ENCODE data around the gene LRRC8C.
"Not testable (repeated sequence)": the region's sequence is repeated elsewhere in the genome, so short reads cannot be mapped to it uniquely, and the experiment has no call there.

Gene LRRC8C

DNA sequence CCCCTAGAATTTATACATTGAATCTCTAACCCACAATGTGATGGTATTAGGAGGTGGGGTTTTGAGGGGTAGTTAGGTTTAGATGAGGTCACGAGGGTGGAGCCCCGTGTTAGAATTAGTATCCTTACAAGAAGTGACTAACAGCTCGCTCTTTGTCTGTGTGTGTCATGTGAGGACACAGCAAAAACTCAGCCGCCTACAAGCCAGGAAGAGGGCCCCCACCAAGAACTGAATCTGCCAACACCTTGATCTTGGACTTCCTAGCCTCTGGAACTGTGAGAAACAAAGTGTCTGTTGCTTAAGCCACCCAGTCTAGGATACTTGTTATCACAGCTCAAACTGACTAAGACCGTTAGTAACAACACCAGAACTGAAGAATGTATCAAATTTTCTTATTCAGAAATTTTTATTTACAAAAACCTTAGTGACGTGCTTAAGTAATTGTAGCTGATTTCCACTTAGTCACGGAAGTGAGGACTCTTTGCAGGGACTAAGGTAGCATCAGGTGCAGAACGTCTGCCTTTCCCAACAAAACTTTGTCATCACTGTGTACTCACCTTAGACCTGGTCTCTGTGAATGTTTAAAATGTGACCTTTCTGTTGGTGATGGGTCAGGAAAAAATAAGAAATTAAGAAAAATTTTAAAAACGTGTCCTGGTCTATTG lies 24.5 kb upstream of the LRRC8C start:
- DNase-seq, result no peak

DNA sequence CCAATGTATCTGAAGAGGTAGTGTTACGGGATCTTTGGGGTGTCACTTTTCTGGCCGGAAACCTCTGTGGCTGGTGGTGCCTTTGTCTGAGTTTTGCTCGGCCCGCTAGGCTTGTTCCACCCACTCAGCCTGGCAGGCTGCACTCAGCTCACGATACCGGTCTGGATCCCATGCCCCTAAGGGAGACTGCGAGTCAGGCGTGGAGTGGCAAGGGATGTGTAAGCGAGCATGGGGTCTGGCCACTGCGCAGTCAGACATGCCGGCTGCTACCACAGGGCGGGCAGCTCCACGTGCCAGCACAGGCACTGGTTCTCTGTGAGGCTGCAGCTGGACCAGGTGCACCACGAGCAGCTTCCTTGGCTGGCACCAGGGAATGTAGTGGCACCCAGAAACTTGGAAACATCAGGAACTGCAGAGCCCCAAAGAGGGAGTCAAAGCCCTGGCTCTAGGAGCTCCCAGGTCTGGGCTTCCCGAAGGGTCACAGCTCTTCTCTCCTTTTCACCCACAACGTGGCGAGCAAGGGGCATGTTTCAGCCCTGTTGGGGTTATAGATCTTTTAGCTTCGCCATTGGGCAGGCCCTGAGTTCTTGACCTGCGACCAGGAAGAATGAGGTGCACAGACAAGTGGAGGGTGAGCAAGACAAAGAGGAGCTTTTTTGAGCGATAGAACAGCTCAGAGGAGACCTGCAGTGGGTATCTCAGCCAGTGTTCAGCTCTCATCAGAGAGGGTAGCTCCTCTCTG lies 23.8 kb upstream of the LRRC8C start:
- DNase-seq, result no peak

DNA sequence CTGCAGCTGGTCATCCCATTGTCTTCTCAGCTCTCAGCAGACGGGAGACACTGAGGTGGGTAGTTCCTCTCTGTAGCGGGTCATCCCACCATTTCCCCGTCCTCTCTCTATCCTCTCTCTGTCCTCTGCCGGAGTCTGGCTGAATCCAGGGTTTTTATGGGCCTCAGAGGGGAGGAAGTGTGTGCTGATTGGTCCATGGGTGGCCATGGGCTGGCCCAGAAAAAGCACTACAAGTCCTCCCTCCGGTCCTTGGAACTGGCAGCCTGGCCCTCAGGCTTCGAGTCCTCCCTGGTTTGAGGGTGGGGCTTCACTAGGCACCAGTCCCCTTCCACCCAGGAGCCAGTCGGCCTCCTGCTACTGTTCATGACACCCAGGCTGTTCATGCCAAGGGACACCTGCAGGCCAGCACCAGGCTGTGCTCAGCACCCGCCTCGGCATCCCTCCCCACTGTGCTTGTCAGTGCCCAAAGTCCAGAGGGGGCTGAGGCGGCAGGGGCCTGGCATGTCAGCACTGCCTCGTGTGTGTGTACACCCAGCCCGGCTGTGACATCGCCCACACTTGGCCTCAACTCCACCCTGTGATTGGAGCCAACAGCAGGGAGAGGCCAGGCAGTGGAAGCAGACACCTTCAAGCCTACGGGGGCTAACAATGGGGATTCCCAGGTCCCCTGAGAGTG lies 23.0 kb upstream of the LRRC8C start:
- no peak for DNase-seq

DNA sequence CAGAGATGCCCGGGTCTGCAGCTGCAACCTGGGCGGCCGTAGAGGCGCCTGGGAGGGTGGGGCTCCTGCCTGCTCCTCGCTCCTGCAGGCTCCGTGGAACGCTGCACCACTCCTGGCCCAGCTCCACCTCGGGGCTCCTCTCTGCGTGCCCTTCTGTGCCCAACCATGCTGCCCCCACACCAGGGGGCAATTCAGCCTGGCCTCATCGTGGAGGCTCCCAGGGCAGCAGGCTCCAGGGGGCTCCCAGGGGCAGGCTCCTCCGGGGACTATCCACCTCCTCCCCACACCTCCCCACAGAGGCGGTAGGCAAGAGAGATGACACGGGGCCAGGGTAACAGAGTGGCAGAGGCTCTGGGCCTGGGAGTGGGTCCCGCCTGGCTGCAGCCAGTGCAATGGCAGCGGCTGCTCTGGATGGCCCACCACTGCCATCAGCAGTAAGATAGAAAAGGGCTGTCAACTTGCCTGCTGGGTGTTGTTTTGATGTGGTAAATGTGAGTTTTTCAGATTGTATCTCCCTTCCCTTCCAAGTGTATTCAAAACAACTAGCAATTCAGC lies 22.4 kb upstream of the LRRC8C start:
- DNase-seq, result no peak

DNA sequence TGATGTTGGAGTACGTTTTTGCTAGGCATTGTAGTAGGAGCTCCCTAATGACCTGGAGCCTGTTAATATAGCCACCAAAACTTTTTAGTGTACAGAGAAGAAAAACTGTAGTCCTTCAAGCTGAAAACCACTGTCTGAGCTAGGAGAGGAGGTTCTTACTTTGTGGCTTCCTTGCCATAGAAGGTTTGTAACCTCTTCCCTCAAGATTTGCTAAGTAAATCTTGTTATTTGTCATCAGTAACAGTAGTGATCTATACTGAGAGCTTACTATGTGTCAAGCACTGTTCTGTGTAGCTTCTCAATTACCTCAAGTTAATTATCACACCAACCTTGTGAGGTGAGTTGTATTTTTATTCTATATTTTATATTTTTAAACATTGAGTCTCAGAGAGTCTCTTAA lies 21.2 kb upstream of the LRRC8C start:
- DNase-seq, result no peak

DNA sequence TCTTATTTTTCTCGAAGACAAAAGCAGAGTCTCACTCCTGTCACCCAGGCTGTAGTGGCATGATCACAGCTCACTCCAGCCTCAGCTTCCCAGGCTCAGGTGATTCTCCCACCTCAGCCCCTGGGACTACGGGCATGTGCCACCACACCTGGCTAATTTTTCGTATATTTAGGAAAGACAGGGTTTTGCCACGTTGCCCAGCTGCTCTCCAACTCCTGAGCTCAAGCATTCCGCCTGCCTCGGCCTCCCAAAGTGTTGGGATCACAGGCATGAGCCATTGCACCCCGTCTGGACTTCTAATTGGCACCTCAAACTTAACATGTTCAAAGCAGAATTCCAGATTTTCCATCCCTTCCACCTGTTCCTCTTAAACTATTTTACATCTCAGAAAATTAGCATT lies 19.0 kb upstream of the LRRC8C start:
- DNase-seq, result no peak

DNA sequence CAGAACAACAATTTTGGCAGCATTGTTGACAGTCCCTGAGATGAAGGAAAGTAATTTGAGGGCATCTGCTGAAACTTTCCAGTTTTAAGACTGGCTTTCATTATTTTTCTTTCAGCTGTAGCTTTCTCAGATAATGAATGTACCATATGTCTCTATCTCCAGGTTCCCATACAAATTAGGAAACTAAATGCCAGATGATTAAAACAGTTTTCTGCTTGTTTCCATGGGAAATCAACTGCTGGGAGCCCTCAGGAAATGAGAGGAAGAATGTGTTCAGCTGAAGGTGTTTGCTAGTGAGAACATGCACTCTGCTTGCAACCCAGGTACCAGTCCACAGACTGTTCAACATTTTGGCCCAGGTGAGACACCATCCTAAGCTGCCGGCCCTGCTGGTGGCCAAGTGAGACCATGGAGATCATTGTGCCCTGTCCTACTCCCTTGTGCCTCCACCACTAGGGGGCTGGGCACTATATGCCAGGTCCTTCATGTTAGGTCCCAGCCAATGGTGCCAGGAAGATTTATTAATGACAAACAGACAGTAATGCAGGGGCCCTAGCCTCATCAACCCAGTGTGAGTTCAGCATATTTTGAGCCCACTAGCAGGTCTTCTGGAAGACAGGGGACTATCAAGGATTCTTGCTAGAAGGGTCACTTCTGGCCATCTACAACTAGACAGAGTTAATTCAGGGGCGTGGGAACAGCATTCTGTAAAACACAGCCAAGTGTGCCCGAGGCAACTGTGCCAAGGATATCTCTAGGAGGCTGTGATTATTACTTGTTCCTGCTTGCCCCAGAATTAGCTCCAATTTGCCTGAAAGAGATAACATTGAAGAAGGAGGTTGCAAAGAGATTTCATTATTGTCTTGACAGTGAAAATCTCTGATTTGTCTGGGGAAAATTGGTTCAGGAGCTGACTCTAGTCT lies 17.0 kb upstream of the LRRC8C start:
- no peak for DNase-seq

DNA sequence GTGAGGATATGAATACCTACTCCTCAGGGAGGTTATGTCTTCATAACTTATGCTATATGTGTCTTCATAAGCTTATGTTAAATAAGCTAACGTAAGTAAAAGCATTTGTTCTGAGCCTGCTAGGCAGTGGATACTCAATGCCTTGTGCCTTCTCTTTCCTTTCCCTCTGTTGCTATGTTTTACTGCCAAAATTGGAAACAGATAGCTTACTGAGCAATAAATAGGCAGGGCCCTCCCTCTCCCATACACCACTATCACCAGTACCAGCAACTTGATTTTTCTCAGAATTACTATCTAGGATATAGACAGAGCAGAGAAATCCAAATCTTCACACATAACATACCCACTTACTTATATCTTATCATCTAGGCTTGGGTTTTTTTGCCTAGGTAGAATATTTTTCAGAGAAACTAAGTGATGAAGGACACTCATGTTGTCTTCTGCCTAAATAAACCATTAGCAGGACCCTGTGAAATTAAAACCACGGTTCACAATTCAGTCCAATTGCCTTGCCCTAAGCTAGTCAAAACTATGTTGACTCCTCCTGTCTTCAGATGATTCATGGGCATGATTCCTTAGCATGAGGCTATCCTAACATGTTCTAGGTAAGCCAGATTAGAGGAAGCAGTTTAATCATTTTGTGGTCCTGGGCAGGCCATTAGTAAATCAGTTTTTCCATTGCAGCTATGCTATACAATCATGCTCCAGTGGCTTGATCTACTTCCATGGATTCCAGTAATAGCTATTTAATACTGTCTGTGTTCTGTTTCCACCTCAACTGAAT lies 15.9 kb upstream of the LRRC8C start:
- no peak for DNase-seq

DNA sequence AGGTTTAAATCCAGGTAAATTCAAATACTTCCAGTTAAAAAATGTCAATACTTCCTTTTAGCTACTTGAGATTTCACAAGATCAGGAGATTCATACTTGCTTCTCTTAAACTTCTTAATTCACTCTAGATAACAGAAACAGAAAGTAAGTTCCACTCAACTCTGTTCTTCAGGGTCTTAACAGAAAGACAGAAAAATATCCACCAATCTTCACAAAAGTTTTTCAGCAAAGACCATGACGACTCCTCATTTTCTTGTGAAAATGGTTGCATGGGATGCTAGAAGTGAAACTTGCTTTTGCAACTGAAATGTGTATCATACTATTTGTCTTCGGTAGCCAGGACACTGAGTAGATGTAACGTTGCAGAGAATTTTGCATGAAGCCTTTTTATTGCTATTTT lies 12.3 kb upstream of the LRRC8C start:
- DNase-seq, result no peak

DNA sequence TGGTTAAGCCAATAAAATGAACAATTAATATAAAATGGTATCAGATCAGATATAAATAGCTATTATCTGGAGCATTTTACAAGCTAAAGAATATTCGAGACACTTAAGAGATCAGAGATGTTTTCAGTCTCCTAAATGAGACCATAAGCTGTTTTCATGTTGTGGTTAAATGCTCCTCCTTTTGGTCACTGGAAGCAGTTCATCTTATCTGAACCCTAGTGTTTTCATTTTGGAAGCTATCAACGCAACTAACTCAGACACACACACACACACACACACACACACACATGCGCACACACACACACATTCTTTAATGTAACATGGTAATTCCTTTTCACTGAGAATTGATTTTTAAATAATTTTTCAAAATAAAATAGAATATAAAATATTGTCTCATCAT lies 10.0 kb upstream of the LRRC8C start:
- DNase-seq, result no peak

DNA sequence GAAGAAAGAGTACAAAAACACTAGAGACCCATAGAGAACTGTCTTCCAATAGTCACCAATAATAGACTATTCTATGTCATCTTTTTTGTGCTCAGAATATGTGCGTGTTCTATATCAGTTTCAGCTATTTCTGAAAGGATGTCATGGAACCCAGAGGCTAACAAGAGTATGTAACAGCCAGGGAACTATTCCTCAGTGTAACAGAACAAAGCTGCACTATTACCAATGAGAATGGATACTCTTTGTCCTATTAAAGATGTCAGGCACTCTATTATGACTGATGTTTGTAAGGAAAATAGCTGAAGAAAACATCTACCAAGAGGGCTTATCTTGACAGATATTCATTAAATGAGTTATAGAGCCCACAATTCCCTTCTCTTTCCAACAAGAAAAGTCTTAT lies 8.6 kb upstream of the LRRC8C start:
- DNase-seq, result no peak

DNA sequence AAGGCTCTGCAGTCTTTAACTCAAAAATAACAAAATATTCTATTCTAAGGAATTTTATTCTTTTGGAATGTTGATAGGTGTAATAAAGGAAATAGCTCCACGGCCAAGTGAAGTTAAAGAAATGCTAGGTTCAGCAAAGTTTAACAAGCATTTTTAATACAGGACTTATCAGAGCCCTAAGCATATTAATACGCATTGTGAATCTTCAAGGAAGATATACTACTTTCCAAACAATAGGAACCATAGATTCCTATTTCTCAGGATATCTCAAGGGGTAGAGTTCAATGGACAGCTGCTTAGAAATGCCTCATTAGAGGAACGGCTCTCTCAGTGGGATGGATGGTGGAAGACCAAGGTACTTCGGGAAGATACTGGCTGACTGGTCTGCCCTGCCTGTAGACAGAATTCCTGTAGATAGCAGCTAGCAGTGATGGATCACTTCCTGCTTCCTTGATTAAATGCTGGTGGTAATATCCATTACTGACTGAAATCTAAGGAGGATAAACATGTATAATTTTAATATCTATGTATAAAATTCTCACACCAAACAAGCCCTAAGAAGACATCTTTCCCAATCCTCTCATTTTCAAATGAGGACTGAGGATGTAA lies 8.1 kb upstream of the LRRC8C start:
- no peak for DNase-seq

DNA sequence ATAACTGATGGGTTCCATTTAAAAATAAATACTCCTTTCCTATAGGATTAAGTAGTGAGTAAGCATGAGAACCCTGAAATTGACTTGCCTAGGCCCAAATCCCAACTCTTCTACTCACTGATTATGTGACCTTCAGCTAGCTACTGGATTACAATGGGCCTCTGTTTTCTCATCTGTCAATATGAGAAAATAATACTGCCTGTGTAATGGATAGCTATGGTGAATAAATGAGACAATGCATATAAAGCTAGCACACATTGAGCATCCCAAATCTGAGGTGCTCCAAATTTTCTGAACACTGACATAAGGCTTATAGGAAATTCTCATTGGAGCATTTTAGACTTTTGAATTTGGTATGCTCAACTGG lies 5.3 kb upstream of the LRRC8C start:
- DNase-seq, result no peak

DNA sequence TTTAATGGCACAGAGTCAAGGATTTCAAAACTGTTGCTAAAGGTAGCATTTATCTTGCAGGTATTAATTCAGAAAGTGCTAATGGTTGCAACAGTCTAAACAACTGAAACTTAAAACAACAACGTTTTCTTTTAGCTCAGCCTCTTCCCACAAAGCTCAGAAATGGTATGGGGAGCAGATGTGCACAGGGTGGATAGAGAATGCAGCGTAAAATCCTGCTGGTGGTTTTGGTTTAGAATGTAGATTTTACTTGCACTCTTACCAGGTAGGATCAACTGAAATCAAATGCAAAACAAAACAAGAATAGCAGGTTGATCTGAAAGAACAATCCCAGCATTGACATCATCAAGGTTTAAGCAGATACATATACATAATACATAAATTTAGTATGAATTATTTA lies 3.8 kb upstream of the LRRC8C start:
- DNase-seq, result no peak

DNA sequence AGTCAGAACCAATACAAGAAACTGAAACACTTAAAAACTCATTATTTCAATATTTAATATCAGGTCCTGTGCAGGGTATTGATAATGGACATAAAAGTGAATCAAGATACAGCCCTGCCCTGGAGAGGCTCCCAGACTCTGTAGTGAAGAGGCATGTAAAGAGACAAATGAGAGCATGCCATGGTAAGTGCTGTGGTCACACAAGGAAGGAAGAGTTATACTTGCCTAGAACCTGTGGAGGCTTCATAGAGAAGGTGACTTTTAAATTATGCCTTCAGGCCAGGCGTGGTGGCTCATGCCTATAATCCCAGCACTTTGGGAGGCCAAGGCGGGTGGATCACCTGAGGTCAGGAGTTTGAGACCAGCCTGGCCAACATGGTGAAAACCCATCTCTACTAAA lies 3.3 kb upstream of the LRRC8C start:
- DNase-seq, result not testable (repeated sequence)

DNA sequence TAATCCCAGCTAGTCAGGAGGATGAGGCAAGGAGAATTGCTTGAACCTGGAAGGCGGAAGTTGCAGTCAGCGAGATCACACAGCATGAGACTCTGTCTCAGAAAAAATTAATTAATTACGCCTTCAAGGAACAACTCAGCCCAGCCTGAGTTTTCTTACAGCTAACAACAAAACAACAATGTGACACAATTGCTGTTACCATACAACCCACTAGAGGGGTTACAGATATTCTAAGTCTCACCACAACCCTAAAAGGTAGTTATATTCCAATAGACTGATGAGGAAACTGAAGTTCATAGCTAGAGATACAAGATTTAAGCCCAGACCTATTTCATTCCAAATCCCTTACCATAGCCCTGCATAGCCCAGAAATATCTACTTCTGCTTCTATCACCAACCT lies 2.9 kb upstream of the LRRC8C start:
- DNase-seq, result no peak

DNA sequence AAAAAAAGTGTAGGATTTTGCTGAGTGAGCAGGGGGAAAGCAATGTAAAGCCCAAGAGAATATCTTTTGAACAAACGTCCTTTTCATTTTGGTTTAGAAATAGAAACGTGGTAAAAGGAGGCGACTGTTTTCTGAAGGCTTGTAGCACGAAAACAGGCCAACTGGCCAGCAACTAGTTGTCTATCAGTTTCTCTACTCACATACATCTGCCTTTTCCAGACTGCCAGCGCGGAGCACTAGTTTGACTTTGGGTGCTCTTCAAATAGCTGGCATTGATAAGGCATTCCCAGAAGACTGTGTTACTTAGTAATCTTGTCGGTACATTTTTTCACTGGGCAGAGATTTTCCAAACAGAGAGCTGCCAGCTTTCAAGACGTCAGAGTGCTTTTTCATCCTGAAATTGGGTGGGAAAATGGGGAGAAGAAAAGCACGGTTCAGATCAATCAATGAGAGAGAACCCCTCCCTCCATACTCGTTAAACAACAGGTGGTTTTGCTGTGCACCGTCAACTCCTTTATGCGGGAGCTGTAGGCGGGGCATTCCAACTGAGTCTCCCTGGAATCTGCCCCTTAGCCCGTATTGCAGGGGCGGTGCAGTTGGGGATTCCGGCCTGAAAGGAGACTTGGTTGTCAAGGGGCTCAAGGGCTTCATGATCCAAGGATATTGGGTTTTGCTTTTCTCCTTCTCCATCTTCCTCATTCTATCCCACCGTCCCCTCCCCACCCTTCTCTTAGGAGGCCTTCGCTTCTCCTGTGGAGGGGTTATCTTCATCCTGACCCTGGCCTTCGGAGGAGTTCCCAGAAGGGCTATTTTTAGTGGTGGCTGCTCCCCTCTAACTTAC lies 884 bp upstream of the LRRC8C start:
- peak in 1 of 2 experiments; percentile 46 for DNase-seq

DNA sequence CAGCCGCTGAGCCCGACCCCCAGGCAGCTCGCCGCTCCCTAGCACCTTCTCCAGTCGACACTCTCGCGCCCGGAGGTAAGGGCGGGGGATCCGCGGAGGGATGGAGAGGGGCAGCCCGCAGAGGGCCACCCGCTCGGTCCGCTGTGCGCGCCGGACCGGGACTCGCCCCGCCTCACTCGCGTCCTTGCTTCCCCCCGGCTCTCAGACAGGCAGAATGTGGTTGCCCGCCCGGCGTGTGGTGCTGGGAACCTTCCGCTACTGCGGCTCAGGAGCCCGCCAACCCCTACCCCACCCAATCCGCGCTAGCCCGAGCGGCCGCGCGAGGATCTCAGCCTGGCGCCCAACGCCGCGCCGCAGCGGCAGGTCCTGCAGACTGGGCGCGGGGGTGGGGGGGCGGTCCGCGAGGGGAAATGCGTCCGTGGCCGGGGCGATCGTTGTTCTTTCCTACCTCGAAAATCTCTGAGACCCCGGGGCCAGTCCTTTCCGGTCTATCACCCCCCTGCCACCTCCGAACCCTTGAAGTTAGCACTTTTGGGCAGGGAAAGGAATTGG lies 404 bp downstream of the LRRC8C start:
- DNase-seq, result peak; percentile 23 to 59

DNA sequence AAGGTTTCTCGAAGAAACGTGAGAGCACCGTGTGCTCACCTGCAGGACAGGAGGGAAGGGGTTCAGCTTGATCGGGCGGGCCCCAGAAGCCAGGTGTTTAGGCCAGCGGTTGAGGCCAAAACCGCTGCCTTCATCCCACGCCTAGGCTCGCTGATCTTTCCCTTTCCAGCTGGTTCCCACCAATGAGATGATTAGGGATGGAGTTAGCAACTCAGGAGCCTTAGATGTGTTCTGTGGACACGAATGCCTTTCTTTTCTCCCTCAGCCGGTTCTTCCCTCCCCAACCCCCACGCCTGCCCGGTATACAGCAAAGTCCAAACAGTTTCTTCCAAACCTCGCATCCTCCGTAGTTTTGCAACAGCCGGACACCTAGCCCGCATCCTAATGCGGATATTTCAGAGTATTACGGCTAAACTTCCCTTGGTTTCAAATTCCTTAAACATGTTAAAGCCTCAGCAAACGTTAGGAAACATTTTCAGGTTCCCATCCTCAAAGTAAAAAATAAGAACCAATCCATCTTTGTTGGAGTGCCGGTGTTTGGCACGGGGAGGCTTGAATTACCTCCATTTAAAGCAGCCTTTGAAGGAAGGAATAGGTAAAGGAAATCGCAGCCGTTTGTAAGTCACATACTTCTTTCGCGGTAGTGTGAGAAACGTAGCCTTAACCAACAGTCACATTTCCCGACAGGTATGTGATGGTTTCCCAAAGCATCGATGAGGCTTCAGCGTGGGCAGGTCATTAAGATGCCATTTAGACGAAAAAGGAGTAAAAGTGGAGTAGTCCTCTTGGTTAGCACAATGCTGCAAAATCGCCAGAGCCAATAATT lies 1.1 kb downstream of the LRRC8C start:
- DNase-seq, result peak in 1 of 2 experiments; percentile 49

Measured in NCI-H524 (cell line).